ENCODE measurements around the gene NRG2. TPM values are rescaled to one million over a fixed set of nuclear protein-coding genes. Genes with fewer than 3 reads are reported as not detected.

The NRG2 gene
- total RNA-seq, 2 experiments from 2014 or later: not detected

DNA sequence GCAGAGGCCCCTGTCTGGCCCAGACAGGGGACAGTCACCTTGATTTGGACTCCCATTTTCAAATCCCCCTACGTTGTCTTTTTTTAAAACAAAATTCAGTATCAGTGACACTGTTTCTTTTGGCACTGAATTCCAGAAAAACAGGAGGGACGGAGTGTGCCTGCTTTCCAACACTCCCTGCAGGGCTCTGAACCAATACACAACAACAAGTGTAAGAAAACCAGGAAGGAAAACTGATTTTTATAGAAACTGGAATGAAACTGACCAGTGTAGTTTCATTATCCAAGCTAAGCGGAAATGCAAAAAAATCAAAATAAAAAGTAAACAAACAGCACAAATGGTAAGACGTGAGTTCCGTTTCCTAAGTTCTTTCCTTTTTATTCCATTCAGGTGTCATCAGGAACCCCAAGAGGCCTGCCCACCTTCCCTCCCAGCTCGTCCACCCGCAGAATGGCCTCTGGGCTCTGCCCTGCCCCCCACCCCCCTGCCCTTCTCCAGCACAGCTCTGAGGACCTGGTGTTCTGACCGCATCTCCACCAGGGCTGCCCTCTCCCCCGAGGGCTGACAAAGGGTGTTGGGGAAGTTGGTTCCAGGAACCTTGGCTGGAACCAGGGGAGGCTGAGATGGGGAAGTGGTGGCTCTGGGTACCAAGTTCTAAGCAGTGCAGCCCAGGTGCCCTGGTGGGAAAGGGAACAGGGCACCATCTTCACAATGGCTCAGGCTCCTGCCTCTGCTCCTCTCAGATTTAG, 173.9 kb downstream of the NRG2 start:
- no peaks in the 10 kb centered on the region for H3K36me3 Mint-ChIP-seq (ENCODE audit: low read depth)
- ChIA-PET CTCF (interaction anchor here (1.2 kb wide), 1 partner anchor 82 kb away, joined by 3 read pairs; no protein-coding TSS in a partner anchor), POLR2A (no interaction called here)
- DNase-seq: no peak
- no peak overlapping the region for H3K4me3 Mint-ChIP-seq
- H3K9me3 Mint-ChIP-seq (ENCODE audit: insufficient read depth): no peaks in the 10 kb centered on the region
- no peak for ATAC-seq
- H3K27me3 Mint-ChIP-seq (ENCODE audit: low read depth): peaks cover 4% of the 10 kb centered on the region
- no peak overlapping the region for H3K27ac Mint-ChIP-seq
- H3K4me1 Mint-ChIP-seq (ENCODE audit: low read depth): no peaks in the 10 kb centered on the region

GRCh38 chr5:139867581-139867980, 175.5 kb downstream of the NRG2 start:
- Mint-ChIP-seq H3K27me3 (ENCODE audit: low read depth) (peaks cover 4% of the 10 kb centered on the region), H3K4me3 (no peak overlapping the region), H3K4me1 (ENCODE audit: low read depth) (no peaks in the 10 kb centered on the region), H3K27ac (no peak overlapping the region), H3K36me3 (ENCODE audit: low read depth) (no peaks in the 10 kb centered on the region), H3K9me3 (ENCODE audit: insufficient read depth) (no peaks in the 10 kb centered on the region)
- POLR2A ChIA-PET: no interaction called here
- DNase-seq (no peak), ATAC-seq (no peak)
- CTCF ChIA-PET: interaction anchor here (1.9 kb wide), 1 partner anchor 80 kb away, joined by 5 read pairs; no protein-coding TSS in a partner anchor

DNA sequence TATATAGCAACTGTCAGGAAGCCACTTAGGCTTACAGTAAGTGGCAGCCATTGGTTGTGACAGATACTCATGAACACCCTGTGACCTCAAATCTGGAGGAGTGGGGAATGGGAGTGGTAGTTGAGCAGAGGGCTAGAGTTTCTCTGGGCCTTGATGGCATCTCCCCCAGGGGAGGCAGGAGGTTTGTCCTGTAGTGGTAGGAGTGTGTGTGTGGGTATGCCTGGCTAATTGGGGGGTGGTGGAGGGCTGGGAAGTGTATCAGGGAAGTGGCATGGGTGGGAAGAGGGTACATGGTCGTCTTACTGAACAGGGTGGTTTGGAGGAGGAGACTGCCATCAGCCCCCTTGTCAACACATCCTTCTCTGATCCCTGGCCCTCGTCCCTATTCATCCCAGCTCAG, 176.0 kb downstream of the NRG2 start:
- Mint-ChIP-seq H3K9me3 (ENCODE audit: insufficient read depth) (no peaks in the 10 kb centered on the region), H3K27ac (no peak overlapping the region), H3K4me3 (no peak overlapping the region), H3K36me3 (ENCODE audit: low read depth) (no peaks in the 10 kb centered on the region), H3K4me1 (ENCODE audit: low read depth) (no peaks in the 10 kb centered on the region), H3K27me3 (ENCODE audit: low read depth) (peaks cover 4% of the 10 kb centered on the region)
- no peak for ATAC-seq
- ChIA-PET POLR2A (no interaction called here), CTCF (interaction anchor here (1.9 to 2.0 kb wide), 2 partner anchors 80 to 92 kb away, joined by 5 to 6 read pairs; no protein-coding TSS in a partner anchor)
- DNase-seq: no peak

DNA sequence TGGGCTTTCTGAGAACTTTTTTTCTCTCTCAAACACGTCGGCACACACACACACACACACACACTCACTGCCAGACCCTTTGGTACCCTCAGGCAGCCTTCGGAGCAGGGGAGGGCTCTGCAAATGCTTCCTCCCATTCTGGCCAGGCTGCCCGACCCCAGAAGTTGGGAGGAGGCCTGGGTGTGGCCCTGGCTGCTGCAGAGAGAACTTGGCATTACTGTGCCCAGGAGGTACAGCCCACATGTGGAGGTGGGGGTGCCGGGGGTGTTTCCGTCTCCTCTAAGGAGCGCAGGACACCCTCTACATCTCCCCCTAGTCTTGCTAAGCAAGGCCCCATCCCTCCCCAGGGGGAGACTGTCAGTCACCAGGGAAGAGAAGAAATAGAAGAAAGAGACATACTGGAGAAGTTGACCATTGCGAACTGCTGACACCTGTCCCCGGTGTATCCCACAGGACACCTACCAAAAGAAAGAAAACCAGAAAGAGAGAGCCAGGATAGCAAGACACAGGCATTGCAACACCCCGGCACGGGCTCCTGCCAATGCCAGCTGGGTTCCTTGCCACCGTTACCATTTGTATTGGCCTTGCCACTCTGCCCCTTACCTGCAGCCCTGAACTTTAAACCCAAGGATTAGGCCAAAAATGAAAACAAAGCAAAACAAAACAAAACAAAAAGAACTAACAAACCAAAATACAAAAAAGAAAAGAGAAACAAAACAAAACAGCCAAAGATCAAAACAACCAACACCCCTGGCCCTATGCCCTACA, 178.2 kb downstream of the NRG2 start:
- ATAC-seq: no peak
- Mint-ChIP-seq H3K27ac (no peak overlapping the region), H3K4me1 (ENCODE audit: low read depth) (no peaks in the 10 kb centered on the region), H3K4me3 (no peak overlapping the region), H3K36me3 (ENCODE audit: low read depth) (no peaks in the 10 kb centered on the region), H3K27me3 (ENCODE audit: low read depth) (peaks cover 4% of the 10 kb centered on the region), H3K9me3 (ENCODE audit: insufficient read depth) (no peaks in the 10 kb centered on the region)
- DNase-seq: no peak
- ChIA-PET CTCF (interaction anchor here (2.0 kb wide), 1 partner anchor 89 kb away, joined by 6 read pairs; no protein-coding TSS in a partner anchor), POLR2A (no interaction called here)

DNA sequence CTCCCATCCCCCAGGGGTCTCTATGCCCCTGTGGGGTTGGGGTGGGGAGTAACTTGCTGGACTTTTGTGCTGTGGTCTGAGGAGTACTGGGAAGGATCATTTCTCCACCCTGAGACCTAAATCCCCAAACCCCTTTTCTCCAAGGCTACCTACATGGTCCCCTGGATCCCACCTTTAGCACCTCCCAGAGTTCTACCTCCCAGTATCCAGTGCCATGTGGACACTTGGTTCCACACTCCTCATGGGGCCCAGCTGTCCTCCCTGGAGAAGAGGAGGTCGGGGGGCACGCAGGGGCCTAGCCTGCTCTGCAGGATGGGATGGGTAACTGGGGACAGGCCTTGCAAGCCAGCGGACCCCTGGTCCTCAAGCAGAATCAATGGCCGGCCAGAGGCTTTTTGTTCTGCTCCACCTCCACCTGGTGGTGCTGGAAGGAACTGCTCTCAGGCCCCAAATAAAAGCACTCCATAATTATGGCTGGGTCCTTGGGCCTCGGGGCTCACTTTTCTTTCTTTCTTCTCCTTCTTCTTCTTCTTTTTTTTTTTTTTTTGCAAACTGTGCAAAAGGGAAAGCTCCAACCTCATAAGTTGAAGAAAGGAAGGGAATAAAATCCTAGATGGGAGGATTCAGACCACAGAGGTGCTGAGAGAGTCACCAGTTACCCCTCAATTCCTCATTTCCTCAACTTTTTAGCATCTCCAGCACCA, 179.1 kb downstream of the NRG2 start:
- ATAC-seq (peak; percentile 68), DNase-seq (peak; percentile 67)
- Mint-ChIP-seq H3K27ac (no peak overlapping the region), H3K9me3 (ENCODE audit: insufficient read depth) (no peaks in the 10 kb centered on the region), H3K27me3 (ENCODE audit: low read depth) (peaks cover 4% of the 10 kb centered on the region), H3K36me3 (ENCODE audit: low read depth) (no peaks in the 10 kb centered on the region), H3K4me1 (ENCODE audit: low read depth) (no peaks in the 10 kb centered on the region), H3K4me3 (no peak overlapping the region)
- CTCF ChIA-PET: interaction anchor here (0.6 to 4.5 kb wide), 6 partner anchors 13 to 104 kb away, joined by 3 to 18 read pairs (median 6); no protein-coding TSS in a partner anchor
- POLR2A ChIA-PET: no interaction called here

GRCh38 chr5:139863361-139863760, 179.7 kb downstream of the NRG2 start:
- H3K27me3 Mint-ChIP-seq (ENCODE audit: low read depth): peaks cover 4% of the 10 kb centered on the region
- ChIA-PET CTCF (interaction anchor here (0.6 to 4.5 kb wide), 9 partner anchors 8 to 105 kb away, joined by 3 to 18 read pairs (median 4); no protein-coding TSS in a partner anchor), POLR2A (interaction anchor here (0.8 kb wide), 1 partner anchor 19 kb away, joined by 3 read pairs; no protein-coding TSS in a partner anchor)
- H3K4me1 Mint-ChIP-seq (ENCODE audit: low read depth): no peaks in the 10 kb centered on the region
- DNase-seq (no peak), ATAC-seq (no peak)
- H3K36me3 Mint-ChIP-seq (ENCODE audit: low read depth): no peaks in the 10 kb centered on the region
- no peak overlapping the region for H3K27ac Mint-ChIP-seq
- no peaks in the 10 kb centered on the region for H3K9me3 Mint-ChIP-seq (ENCODE audit: insufficient read depth)
- no peak overlapping the region for H3K4me3 Mint-ChIP-seq

DNA sequence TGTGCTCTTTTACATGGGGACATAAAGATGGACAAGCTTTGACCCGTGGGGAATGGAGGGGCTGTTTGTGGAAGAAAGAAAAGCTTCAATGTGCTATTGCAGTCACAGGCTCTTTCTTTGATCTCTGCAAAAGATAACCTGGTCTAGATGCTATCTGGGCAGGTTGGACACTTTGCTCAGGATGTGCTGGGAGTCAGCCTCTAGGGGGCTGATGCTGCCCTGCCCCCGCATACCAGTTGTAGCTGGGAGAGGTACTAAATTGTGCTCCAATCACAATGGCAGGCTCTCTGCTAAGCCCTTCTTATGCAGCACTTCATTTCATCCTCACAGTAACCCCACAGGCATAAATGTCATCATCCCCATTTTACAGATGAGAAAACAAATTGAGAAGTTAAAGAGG, 180.3 kb downstream of the NRG2 start:
- Mint-ChIP-seq H3K27me3 (ENCODE audit: low read depth) (peaks cover 4% of the 10 kb centered on the region), H3K27ac (no peak overlapping the region), H3K36me3 (ENCODE audit: low read depth) (no peaks in the 10 kb centered on the region), H3K9me3 (ENCODE audit: insufficient read depth) (no peaks in the 10 kb centered on the region), H3K4me1 (ENCODE audit: low read depth) (no peaks in the 10 kb centered on the region), H3K4me3 (no peak overlapping the region)
- ChIA-PET POLR2A (interaction anchor here (0.8 to 1.2 kb wide), 2 partner anchors 14 to 20 kb away, joined by 3 read pairs; no protein-coding TSS in a partner anchor), CTCF (interaction anchor here (0.7 to 4.5 kb wide), 9 partner anchors 8 to 106 kb away, joined by 3 to 18 read pairs (median 4); no protein-coding TSS in a partner anchor)
- ATAC-seq (no peak), DNase-seq (no peak)

GRCh38 chr5:139862313-139862712, 180.8 kb downstream of the NRG2 start:
- Mint-ChIP-seq H3K36me3 (ENCODE audit: low read depth) (no peaks in the 10 kb centered on the region), H3K4me1 (ENCODE audit: low read depth) (no peaks in the 10 kb centered on the region), H3K9me3 (ENCODE audit: insufficient read depth) (no peaks in the 10 kb centered on the region), H3K27ac (no peak overlapping the region), H3K4me3 (no peak overlapping the region), H3K27me3 (ENCODE audit: low read depth) (peaks cover 4% of the 10 kb centered on the region)
- no peak for ATAC-seq
- POLR2A ChIA-PET: interaction anchor here (1.2 kb wide), 1 partner anchor 13 kb away, joined by 3 read pairs; no protein-coding TSS in a partner anchor
- CTCF ChIA-PET: interaction anchor here (0.8 to 4.5 kb wide), 5 partner anchors 19 to 106 kb away, joined by 3 to 18 read pairs (median 8); no protein-coding TSS in a partner anchor
- DNase-seq: no peak

DNA sequence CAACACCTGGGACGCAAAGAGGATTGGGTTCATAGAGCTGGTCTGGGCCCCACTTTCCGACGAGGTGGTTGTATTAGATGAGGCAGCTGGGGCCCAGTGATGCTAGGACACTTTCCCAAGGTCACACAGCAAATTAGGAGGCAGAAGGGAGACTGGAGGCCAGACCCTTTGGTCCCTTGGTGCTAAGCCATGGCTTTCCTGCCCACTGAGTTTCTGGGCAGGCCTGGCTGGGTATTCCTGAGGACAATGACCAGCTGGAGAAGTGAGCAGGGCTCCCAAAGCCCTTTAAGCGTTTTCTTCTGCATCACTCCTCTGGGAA, 181.3 kb downstream of the NRG2 start:
- no peak overlapping the region for H3K4me3 Mint-ChIP-seq
- ATAC-seq (no peak), DNase-seq (no peak)

DNA sequence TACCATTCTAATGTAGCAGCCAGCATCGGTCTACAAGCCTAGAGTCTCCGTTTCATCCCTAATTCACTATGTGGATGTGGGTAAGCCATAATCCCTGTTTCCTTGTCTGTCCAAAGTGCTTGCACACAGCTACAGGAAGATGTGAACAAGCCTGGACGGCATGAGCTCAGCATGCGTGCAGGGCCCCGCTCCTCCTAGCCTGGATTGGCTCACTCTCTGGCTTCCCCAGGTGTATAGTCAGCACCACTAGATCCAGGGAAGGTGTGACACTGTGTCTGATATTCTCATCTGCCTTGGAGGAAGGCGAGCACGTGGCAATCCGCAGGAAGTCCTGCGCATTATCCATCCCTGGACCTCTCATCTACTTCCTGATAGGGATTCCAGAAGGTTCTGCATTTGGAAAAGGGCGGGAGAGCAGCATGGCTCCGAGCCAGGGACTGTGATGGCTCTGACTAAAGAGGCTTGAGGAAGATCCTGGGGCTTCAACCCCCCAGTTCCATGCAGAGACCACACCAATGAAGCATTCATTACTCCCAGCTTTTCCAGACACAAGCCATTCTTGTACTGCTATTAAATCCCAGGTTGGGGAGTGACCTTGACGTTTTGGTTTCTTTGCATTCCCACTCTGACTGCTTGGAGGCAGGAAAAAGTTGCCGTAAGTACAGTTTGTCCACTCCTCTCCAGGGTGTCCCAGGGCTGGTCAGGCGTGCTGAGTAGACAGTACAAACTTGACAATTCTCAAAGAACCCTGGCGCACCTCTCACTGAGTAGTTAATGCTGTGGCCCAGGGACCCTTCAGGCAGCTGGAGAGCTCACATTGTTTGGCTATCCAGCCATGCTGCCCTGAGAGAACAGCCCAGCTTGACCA, 181.8 kb downstream of the NRG2 start:
- H3K27ac Mint-ChIP-seq: no peak overlapping the region
- ChIA-PET CTCF (interaction anchor here (2.3 to 4.5 kb wide), 3 partner anchors 74 to 107 kb away, joined by 8 to 18 read pairs (median 17); no protein-coding TSS in a partner anchor), POLR2A (no interaction called here)
- H3K4me3 Mint-ChIP-seq: no peak overlapping the region
- H3K27me3 Mint-ChIP-seq (ENCODE audit: low read depth): peaks cover 4% of the 10 kb centered on the region
- no peaks in the 10 kb centered on the region for H3K36me3 Mint-ChIP-seq (ENCODE audit: low read depth)
- DNase-seq (no peak), ATAC-seq (no peak)
- H3K4me1 Mint-ChIP-seq (ENCODE audit: low read depth): no peaks in the 10 kb centered on the region
- H3K9me3 Mint-ChIP-seq (ENCODE audit: insufficient read depth): no peaks in the 10 kb centered on the region

More for the DNA sequence above, 181.3 kb downstream of the NRG2 start:
- H3K9me3 Mint-ChIP-seq (ENCODE audit: insufficient read depth): no peaks in the 10 kb centered on the region
- H3K27me3 Mint-ChIP-seq (ENCODE audit: low read depth): peaks cover 4% of the 10 kb centered on the region
- CTCF ChIA-PET: interaction anchor here (2.3 to 4.5 kb wide), 3 partner anchors 74 to 107 kb away, joined by 8 to 18 read pairs (median 17); no protein-coding TSS in a partner anchor
- no peaks in the 10 kb centered on the region for H3K4me1 Mint-ChIP-seq (ENCODE audit: low read depth)
- POLR2A ChIA-PET: interaction anchor here (1.2 kb wide), 1 partner anchor 13 kb away, joined by 3 read pairs; no protein-coding TSS in a partner anchor
- no peaks in the 10 kb centered on the region for H3K36me3 Mint-ChIP-seq (ENCODE audit: low read depth)
- no peak overlapping the region for H3K27ac Mint-ChIP-seq
